WTC11 (cell line): ENCODE measurements around the gene HES4. TPM values are rescaled to one million over a fixed set of nuclear protein-coding genes. Genes with fewer than 3 reads are reported as not detected.

Experiments
- ATAC-seq: fragments of 200-7000 bp; cut with Tn5 transposase; 2 replicates; pipeline ENCODE4 v1.10.0; 2021; ENCODE audit warnings: mild to moderate bottlenecking, moderate library complexity
- CTCF ChIA-PET: fragments of 300-600 bp; sonication (Branson Sonifier 250); formaldehyde crosslinking; loops from one replicate; lab custom pipeline; 2021; ENCODE audit warnings: antibody characterized with exemption; lab: Charles Lee
- POLR2A ChIA-PET: fragments of 350-600 bp; sonication (Branson Sonifier 250); formaldehyde crosslinking; loops from one replicate; lab custom pipeline; 2021; ENCODE audit warnings: antibody characterized with exemption; lab: Charles Lee
- DNase-seq: peaks from one replicate; pipeline ENCODE4 v3.0.0; 2021; ENCODE audit warnings: low spot score
- H3K27ac Mint-ChIP-seq: 2 replicates; pipeline ENCODE4 v1.8.0; 2021; ENCODE audit warnings: mixed read lengths
- H3K27me3 Mint-ChIP-seq: 2 replicates; pipeline ENCODE4 v1.8.0; 2021; ENCODE audit warnings: low read depth, mild to moderate bottlenecking, moderate library complexity, mixed read lengths
- H3K36me3 Mint-ChIP-seq: 2 replicates; pipeline ENCODE4 v1.8.0; 2021; ENCODE audit warnings: mixed read lengths
- H3K4me1 Mint-ChIP-seq: 2 replicates; pipeline ENCODE4 v1.8.0; 2022; ENCODE audit warnings: mixed read lengths
- H3K4me3 Mint-ChIP-seq: 2 replicates; pipeline ENCODE4 v1.8.0; 2021; ENCODE audit warnings: mild to moderate bottlenecking, moderate library complexity, mixed read lengths
- H3K9me3 Mint-ChIP-seq: 2 replicates; pipeline ENCODE4 v1.8.0; 2021; ENCODE audit warnings: mixed read lengths
- CBFB ChIP-seq: sonication (generic); formaldehyde crosslinking; IDR thresholded peaks from 2 replicates; pipeline ENCODE4 v1.8.1; 2022; ENCODE audit warnings: mild to moderate bottlenecking, low read depth, missing genetic modification reagents
- FOXJ3 ChIP-seq: sonication (generic); formaldehyde crosslinking; IDR thresholded peaks from 2 replicates; pipeline ENCODE4 v1.9.0; 2021; ENCODE audit warnings: missing genetic modification reagents, mild to moderate bottlenecking, borderline replicate concordance
- FOXK1 ChIP-seq: sonication (generic); formaldehyde crosslinking; IDR thresholded peaks from 2 replicates; pipeline ENCODE4 v1.8.0; 2022; ENCODE audit warnings: mild to moderate bottlenecking, moderate library complexity, missing genetic modification reagents
- FOXP1 ChIP-seq: sonication (generic); formaldehyde crosslinking; IDR thresholded peaks from 2 replicates; pipeline ENCODE4 v1.8.0; 2022; ENCODE audit warnings: missing genetic modification reagents, mild to moderate bottlenecking, moderate library complexity, borderline replicate concordance
- GABPB1 ChIP-seq: sonication (generic); formaldehyde crosslinking; IDR thresholded peaks from 2 replicates; pipeline ENCODE4 v1.8.1; 2023; ENCODE audit warnings: mild to moderate bottlenecking, missing genetic modification reagents
- GTF2I ChIP-seq: fragments of 250-450 bp; sonication (Bioruptor Pico); conservative IDR thresholded peaks from 2 replicates; pipeline ENCODE4 v1.4.0; 2021; ENCODE audit warnings: mild to moderate bottlenecking
- NFYB ChIP-seq: sonication (generic); formaldehyde crosslinking; conservative IDR thresholded peaks from 2 replicates; pipeline ENCODE4 v1.8.0; 2022; ENCODE audit warnings: low read depth, missing genetic modification reagents
- SP1 ChIP-seq: sonication (generic); formaldehyde crosslinking; conservative IDR thresholded peaks from 2 replicates; pipeline ENCODE4 v1.8.1; 2022; ENCODE audit warnings: missing genetic modification reagents
- TP53 ChIP-seq: sonication (generic); formaldehyde crosslinking; IDR thresholded peaks from 2 replicates; pipeline ENCODE4 v1.8.1; 2023; ENCODE audit warnings: mild to moderate bottlenecking, missing genetic modification reagents
- ZBTB21 ChIP-seq: sonication (generic); formaldehyde crosslinking; IDR thresholded peaks from 2 replicates; pipeline ENCODE4 v1.8.1; 2023; ENCODE audit warnings: mild to moderate bottlenecking, missing genetic modification reagents, borderline replicate concordance
- ZNF121 ChIP-seq: sonication (generic); formaldehyde crosslinking; IDR thresholded peaks from 2 replicates; pipeline ENCODE4 v1.8.0; 2023; ENCODE audit warnings: missing genetic modification reagents
- total RNA-seq: library from RNA; stranded (reverse); gene quantifications from 3 replicates; pipeline ENCODE4 v1.2.3, GENCODE V29; 2021
- TF ChIP-seq, protein P1 (sequence below): sonication (generic); formaldehyde crosslinking; IDR thresholded peaks from 2 replicates; pipeline ENCODE4 v1.8.0; 2022; ENCODE audit warnings: mild to moderate bottlenecking, missing genetic modification reagents
- TF ChIP-seq, protein P2 (sequence below): sonication (generic); formaldehyde crosslinking; IDR thresholded peaks from 2 replicates; pipeline ENCODE4 v1.8.1; 2023; ENCODE audit warnings: mild to moderate bottlenecking, missing genetic modification reagents, moderate library complexity
- TF ChIP-seq, protein P3 (sequence below): sonication (generic); formaldehyde crosslinking; IDR thresholded peaks from 2 replicates; pipeline ENCODE4 v1.8.1; 2023; ENCODE audit warnings: mild to moderate bottlenecking, moderate library complexity, missing genetic modification reagents
- TF ChIP-seq, protein P4 (sequence below): sonication (generic); formaldehyde crosslinking; IDR thresholded peaks from 2 replicates; pipeline ENCODE4 v1.8.0; 2022; ENCODE audit warnings: missing genetic modification reagents
- TF ChIP-seq, protein P5 (sequence below): sonication (generic); formaldehyde crosslinking; IDR thresholded peaks from 2 replicates; pipeline ENCODE4 v1.8.0; 2022; ENCODE audit warnings: mild to moderate bottlenecking, missing genetic modification reagents
- TF ChIP-seq, protein P6 (sequence below): sonication (generic); formaldehyde crosslinking; IDR thresholded peaks from 2 replicates; pipeline ENCODE4 v1.8.0; 2022; ENCODE audit warnings: mild to moderate bottlenecking, missing genetic modification reagents

The HES4 gene
- total RNA-seq, 1 experiment from 2014 or later, result 4.5 TPM

DNA sequence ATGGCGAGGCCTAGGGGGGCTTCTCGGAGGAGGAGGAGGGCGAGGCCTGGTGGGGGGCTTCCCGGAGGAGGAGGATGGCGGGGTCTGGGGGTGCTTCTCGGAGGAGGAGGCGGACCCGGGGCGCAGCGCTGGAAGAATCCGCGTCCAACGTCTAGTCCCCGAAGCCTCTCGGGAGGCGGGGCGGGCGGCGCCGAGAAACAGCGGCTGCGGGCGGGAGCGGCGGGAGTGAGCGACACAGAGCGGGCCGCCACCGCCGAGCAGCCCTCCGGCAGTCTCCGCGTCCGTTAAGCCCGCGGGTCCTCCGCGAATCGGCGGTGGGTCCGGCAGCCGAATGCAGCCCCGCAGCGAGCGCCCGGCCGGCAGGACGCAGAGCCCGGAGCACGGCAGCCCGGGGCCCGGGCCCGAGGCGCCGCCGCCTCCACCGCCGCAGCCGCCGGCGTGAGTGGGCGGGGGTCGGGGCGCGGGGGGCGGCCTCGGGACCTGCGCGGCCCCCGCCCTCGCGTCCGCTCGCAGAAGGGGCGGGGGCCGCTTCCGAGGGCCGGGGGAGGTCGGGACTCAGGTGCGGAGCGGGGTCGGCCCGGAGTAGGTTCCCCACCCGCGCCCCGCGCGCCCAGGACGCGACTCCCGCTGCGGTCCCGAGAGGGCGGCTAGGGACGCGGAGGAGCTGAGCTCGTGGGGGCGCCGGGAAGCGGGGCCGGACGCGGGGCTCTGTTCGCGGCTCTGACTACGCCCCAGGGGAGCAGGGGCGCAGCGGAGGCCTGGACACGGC lies 39.4 kb downstream of the HES4 start, which contains the start of gene KLHL17:
Gene KLHL17 (plus strand): TSS at position 222 of the 769 bp plus-strand sequence. CDS start 110 bp downstream, at position 332.
- Mint-ChIP-seq H3K36me3 (peaks cover 10% of the 10 kb centered on the region), H3K9me3 (no peaks in the 10 kb centered on the region), H3K27me3 (peaks cover 9% of the 10 kb centered on the region)
- peak; percentile 78 for ATAC-seq
- CTCF ChIA-PET, result interaction anchor here (1.6 kb wide), 1 partner anchor 104 kb away, joined by 3 read pairs; no protein-coding TSS in a partner anchor
- TF ChIP-seq FOXK1 (CRISPR knock-in tag), result peak; percentile 53; the same call in 1 of the 2 replicates
- TF ChIP-seq, protein P1, sequence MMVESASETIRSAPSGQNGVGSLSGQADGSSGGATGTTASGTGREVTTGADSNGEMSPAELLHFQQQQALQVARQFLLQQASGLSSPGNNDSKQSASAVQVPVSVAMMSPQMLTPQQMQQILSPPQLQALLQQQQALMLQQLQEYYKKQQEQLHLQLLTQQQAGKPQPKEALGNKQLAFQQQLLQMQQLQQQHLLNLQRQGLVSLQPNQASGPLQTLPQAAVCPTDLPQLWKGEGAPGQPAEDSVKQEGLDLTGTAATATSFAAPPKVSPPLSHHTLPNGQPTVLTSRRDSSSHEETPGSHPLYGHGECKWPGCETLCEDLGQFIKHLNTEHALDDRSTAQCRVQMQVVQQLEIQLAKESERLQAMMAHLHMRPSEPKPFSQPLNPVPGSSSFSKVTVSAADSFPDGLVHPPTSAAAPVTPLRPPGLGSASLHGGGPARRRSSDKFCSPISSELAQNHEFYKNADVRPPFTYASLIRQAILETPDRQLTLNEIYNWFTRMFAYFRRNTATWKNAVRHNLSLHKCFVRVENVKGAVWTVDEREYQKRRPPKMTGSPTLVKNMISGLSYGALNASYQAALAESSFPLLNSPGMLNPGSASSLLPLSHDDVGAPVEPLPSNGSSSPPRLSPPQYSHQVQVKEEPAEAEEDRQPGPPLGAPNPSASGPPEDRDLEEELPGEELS (CRISPR knock-in tag), result peak; percentile 37; the same call in 1 of the 2 replicates
- TF ChIP-seq, protein P2, sequence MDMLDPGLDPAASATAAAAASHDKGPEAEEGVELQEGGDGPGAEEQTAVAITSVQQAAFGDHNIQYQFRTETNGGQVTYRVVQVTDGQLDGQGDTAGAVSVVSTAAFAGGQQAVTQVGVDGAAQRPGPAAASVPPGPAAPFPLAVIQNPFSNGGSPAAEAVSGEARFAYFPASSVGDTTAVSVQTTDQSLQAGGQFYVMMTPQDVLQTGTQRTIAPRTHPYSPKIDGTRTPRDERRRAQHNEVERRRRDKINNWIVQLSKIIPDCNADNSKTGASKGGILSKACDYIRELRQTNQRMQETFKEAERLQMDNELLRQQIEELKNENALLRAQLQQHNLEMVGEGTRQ, result no peak
- TF ChIP-seq SP1 (CRISPR knock-in tag), result peak; percentile 78
- TF ChIP-seq, protein P3, sequence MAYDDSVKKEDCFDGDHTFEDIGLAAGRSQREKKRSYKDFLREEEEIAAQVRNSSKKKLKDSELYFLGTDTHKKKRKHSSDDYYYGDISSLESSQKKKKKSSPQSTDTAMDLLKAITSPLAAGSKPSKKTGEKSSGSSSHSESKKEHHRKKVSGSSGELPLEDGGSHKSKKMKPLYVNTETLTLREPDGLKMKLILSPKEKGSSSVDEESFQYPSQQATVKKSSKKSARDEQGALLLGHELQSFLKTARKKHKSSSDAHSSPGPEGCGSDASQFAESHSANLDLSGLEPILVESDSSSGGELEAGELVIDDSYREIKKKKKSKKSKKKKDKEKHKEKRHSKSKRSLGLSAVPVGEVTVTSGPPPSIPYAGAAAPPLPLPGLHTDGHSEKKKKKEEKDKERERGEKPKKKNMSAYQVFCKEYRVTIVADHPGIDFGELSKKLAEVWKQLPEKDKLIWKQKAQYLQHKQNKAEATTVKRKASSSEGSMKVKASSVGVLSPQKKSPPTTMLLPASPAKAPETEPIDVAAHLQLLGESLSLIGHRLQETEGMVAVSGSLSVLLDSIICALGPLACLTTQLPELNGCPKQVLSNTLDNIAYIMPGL (CRISPR knock-in tag), result 0 out of 2 replicates have a peak, but pooled peaks have one; percentile 35
- no peak for TF ChIP-seq FOXJ3 (CRISPR knock-in tag)
- TF ChIP-seq, all 79 proteins: peak for 4
- POLR2A ChIA-PET, result no interaction called here
- H3K4me3 Mint-ChIP-seq, result peak within 1 kb of the TSS; percentile 66
- peak; percentile 85 for DNase-seq
- peaks cover 14% of the 10 kb centered on the region for H3K4me1 Mint-ChIP-seq
- H3K27ac Mint-ChIP-seq, result no peak within 1 kb of the TSS

DNA sequence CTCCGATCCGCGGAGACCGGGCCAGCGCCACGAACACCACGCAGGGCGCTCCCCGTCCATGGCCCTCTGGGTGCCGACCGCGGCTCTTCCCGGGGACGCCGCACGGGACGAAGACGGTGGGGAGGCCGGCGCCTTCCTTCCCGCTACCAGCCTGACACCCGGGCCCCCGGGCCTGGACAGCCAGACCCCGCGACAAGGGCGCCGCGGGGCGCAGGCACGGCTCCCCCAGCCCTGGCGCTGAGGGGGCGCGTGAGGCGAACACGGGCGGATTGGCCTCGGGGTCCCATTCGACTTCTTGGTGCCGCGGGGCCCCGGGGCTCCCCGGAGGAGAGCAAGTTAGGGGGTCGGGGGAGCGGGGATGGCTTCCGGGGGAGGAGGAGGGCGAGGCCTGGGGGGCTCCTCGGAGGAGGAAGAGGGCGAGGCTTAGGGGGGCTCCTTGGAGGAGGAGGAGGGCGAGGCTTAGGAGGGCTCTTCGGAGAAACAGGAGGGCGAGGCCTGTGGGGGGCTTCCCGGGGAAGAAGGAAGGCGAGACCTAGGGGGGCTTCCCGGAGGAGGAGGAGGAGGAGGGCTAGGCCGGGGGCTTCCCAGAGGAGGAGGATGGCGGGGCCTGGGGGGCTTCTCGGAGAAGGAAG lies 40.0 kb downstream of the HES4 start:
- ChIA-PET POLR2A (interaction anchor here (1.0 kb wide), 1 partner anchor 17 kb away, joined by 3 read pairs; no protein-coding TSS in a partner anchor), CTCF (interaction anchor here (1.1 kb wide), 1 partner anchor 11 kb away, joined by 7 read pairs; no protein-coding TSS in a partner anchor)
- peaks cover 14% of the 10 kb centered on the region for H3K4me1 Mint-ChIP-seq
- H3K36me3 Mint-ChIP-seq, result peaks cover 17% of the 10 kb centered on the region
- DNase-seq, result no peak
- peak overlapping the region; percentile 66 for H3K4me3 Mint-ChIP-seq
- H3K27me3 Mint-ChIP-seq, result peaks cover 9% of the 10 kb centered on the region
- H3K9me3 Mint-ChIP-seq, result no peaks in the 10 kb centered on the region
- no peak overlapping the region for H3K27ac Mint-ChIP-seq
- peak; percentile 3; the same call in 1 of the 2 replicates for ATAC-seq
- TF ChIP-seq ZBTB21 (CRISPR knock-in tag), result no peak
- peak; percentile 91 for TF ChIP-seq ZNF121 (CRISPR knock-in tag)

DNA sequence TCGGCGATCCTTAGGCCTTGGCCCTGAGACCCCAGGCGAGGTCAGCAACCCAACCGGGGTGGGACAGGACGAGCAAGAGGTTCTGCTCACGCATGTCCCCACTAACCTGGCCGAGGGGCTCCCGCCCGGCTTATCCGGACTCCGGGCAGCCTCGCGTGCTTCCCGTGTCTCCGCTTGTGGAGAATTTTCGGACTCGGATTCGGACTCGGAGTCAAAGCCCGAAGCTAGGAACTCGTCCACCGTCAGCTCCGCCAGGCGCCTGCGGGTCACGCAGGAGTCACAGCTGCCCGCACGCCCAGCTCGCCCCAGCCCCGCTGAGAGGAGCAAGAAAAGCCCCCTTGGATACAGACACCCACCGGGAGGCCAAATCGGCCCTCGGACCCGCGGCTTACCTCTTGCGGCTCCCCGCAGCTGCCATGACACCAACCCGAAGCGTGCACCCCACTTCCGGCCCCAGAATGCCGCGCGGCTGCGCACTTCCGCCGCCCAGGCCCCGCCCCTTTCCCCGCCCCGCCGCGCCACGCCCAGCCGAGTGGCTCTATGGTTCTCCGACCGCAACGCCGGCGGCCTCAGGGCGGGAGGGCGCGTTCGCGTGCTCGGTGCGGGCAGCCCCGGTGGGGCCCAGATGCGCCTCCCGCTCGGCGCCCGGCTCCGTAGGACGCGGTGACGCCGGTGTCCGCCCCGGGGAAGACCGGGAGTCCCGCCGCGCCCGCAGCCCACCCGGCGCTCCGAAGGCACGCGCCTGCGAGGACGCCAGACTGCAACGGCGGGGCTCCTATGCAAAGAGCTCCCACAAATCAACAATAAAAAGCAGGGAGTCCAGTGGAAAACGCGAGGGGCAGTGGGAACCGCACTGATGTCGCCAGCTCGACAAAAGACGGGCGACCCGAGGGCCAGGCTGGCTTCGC lies 40.8 kb downstream of the HES4 start, which contains the start of gene NOC2L:
Gene NOC2L (minus strand): TSS at position 434 of the 908 bp plus-strand sequence. CDS start 16 bp downstream, at position 418.
- CTCF ChIA-PET, result interaction anchor here (0.6 to 1.1 kb wide), 3 partner anchors 11 to 671 kb away, joined by 3 to 7 read pairs (median 4); no protein-coding TSS in a partner anchor
- TF ChIP-seq FOXP1 (CRISPR knock-in tag), result peak; percentile 35; the same call in 1 of the 2 replicates
- TF ChIP-seq GTF2I (CRISPR knock-in tag), result peak; percentile 46; the same call in 1 of the 2 replicates
- TF ChIP-seq, protein P4, sequence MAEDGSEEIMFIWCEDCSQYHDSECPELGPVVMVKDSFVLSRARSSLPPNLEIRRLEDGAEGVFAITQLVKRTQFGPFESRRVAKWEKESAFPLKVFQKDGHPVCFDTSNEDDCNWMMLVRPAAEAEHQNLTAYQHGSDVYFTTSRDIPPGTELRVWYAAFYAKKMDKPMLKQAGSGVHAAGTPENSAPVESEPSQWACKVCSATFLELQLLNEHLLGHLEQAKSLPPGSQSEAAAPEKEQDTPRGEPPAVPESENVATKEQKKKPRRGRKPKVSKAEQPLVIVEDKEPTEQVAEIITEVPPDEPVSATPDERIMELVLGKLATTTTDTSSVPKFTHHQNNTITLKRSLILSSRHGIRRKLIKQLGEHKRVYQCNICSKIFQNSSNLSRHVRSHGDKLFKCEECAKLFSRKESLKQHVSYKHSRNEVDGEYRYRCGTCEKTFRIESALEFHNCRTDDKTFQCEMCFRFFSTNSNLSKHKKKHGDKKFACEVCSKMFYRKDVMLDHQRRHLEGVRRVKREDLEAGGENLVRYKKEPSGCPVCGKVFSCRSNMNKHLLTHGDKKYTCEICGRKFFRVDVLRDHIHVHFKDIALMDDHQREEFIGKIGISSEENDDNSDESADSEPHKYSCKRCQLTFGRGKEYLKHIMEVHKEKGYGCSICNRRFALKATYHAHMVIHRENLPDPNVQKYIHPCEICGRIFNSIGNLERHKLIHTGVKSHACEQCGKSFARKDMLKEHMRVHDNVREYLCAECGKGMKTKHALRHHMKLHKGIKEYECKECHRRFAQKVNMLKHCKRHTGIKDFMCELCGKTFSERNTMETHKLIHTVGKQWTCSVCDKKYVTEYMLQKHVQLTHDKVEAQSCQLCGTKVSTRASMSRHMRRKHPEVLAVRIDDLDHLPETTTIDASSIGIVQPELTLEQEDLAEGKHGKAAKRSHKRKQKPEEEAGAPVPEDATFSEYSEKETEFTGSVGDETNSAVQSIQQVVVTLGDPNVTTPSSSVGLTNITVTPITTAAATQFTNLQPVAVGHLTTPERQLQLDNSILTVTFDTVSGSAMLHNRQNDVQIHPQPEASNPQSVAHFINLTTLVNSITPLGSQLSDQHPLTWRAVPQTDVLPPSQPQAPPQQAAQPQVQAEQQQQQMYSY (CRISPR knock-in tag), result no peak
- peak; percentile 32; the same call in 1 of the 2 replicates for TF ChIP-seq TP53
- TF ChIP-seq CBFB (CRISPR knock-in tag), result no peak
- TF ChIP-seq, protein P5, sequence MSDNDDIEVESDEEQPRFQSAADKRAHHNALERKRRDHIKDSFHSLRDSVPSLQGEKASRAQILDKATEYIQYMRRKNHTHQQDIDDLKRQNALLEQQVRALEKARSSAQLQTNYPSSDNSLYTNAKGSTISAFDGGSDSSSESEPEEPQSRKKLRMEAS (CRISPR knock-in tag), result peak; percentile 75; the same call in 1 of the 2 replicates
- TF ChIP-seq, protein P6, sequence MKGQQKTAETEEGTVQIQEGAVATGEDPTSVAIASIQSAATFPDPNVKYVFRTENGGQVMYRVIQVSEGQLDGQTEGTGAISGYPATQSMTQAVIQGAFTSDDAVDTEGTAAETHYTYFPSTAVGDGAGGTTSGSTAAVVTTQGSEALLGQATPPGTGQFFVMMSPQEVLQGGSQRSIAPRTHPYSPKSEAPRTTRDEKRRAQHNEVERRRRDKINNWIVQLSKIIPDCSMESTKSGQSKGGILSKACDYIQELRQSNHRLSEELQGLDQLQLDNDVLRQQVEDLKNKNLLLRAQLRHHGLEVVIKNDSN (CRISPR knock-in tag), result no peak
- TF ChIP-seq NFYB, result no peak
- TF ChIP-seq SP1 (CRISPR knock-in tag), result peak; percentile 98
- TF ChIP-seq GABPB1 (CRISPR knock-in tag), result peak; percentile 47

More for the DNA sequence above, 40.8 kb downstream of the HES4 start, which contains the start of gene NOC2L:
- peaks cover 9% of the 10 kb centered on the region for H3K27me3 Mint-ChIP-seq
- H3K36me3 Mint-ChIP-seq, result peaks cover 21% of the 10 kb centered on the region
- peaks cover 14% of the 10 kb centered on the region for H3K4me1 Mint-ChIP-seq
- no peaks in the 10 kb centered on the region for H3K9me3 Mint-ChIP-seq
- POLR2A ChIA-PET, result interaction anchor here (1.0 kb wide), 1 partner anchor 17 kb away, joined by 3 read pairs; no protein-coding TSS in a partner anchor
- H3K27ac Mint-ChIP-seq, result 0 out of 2 replicates have a peak within 1 kb of the TSS, but pooled peaks have one; percentile 65
- DNase-seq, result peak; percentile 95
- H3K4me3 Mint-ChIP-seq, result peak within 1 kb of the TSS; percentile 94
- peak; percentile 81 for ATAC-seq
